HK-2 (cell line): ENCODE data around the gene GPR162.
"Not testable (repeated sequence)": the region's sequence is repeated elsewhere in the genome, so short reads cannot be mapped to it uniquely, and the experiment has no call there.

Experiments
- DNase-seq: peaks from one replicate; pipeline ENCODE4 v3.0.0-alpha.2; 2018; ENCODE audit not compliant: unreplicated experiment

GPR162 gene

DNA sequence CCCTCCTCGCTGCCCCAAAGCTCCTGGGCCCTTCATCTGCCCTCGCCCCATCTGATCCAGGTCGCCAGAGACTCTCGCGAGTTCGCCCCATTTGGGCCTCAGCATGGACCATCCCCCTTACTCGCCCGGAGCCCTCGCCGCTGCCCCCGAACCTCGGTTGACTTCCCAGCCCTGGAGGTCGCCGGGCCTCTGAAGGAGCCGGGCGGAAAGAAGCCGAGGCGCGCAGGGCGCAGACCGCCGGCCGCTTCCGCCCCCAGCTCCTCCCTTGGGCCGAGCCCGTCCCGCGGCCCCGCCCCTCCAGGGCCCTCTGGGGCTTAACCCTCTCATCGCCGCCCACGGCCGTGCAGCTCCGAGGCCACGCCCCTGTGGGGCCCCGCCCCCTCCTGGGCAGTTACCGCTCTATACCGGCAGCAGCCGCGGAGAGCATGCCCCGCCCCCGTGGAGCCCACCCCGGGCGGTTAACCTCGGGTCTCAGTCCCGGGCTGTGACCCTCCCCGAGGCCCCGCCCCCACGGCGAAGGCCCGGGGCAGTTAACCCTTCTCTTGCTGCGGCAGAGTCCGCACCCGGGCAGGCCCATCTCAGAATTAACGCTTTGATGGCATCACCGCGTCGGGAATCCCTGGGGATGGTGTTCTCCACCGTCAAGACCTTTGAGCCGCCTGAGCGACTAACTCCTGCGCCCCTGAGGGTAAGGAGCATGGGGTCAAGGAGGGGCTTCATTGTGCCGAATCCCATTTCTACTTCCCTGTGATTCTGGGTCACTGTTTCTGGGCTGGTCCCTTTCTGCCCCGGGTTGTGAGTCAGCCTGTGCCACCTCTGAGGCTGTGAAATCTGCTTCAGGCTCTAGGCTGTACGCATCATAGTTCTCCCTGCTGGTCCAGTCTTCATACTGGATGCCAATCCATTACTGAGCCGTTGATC lies 51.7 kb downstream of the GPR162 start, which contains the start of gene SPSB2:
SPSB2 (minus strand) TSS at position 210 of the 921 bp plus-strand sequence. CDS start 402 bp downstream, outside the sequence.
- DNase-seq: peak; percentile 99

- not testable (repeated sequence) for DNase-seq
Observed at GRCh38 chr12:6874015-6874368, 52.4 kb downstream of the GPR162 start.
